AG20443 (cell line): ENCODE results near the gene PPP1R14C.
"Not testable (repeated sequence)": the region's sequence is repeated elsewhere in the genome, so short reads cannot be mapped to it uniquely, and the experiment has no call there.

Experiments
- DNase-seq: peaks from one replicate; pipeline ENCODE4 v3.0.0; 2012; ENCODE audit warnings: low spot score, mixed read lengths

The PPP1R14C gene

GRCh38 chr6:150220634-150221551 lies 78.0 kb downstream of the PPP1R14C start:
- DNase-seq: no peak

DNA sequence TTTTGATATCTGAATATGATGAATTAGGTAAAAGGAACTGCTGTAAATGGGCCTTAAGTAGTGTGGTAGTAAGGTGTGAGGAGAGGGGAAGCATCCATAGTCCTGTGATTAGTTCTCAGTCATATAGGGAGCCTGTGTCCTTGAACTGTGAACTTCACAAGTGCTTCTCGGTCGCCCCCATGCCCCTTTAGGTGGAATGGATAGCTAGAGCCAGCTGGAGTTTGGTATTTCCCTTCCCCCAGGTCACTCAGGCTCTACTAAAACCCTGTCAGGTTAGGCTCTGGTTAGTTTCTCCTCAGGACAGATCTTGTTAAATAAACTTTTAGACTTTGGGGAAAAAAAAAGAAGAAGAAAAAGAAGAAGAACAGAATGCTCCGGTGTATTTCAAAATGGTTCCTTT lies 82.0 kb downstream of the PPP1R14C start:
- no peak for DNase-seq

DNA sequence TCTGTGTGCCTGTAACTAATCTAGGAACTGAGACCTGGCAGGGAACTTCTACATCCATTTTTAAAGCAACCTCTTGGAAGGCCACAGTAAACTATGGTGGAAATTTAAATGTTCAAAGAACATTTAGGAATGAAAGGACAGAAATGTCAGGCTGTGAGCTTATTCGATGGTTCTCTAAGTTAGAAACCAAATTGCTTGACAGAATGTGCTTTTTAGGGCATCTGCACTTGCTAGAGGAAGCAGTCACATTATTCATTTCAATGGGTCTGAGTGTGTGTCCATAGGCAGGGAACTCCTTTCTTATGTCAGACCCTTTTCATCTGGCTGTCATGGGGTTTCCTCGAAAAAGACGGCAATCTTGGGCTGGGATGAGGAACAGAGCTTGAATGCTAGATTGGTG lies 84.4 kb downstream of the PPP1R14C start:
- no peak for DNase-seq

DNA sequence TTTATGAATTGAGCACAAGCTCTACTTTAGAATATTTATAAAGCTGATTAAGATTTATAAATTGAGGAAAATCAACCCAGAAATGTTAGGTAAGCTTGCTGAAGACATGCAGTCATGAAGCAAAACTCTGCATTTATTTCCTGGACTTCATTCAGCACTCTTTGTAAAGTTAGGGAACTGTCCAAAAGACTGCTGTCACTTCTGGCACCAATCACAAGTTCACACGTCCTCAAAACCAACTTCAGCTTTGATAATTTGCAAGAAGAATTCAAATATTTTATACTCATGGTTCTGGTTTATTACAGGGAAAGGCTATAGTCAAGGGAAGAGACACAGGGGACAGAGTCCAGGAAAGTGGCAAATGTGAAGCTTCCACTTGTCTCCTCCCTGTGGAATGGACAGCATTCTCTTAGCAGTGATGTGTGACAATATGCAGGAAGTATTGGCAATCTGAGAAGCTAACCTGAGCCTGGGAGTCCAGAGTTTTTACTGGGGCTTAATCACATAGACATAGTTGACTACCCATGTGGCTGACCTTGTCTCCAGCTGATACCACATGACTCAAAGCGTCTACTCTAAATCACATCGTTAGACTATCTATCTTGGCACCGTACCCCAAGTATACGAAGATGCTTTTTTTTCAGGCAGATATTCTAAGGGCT lies 85.4 kb downstream of the PPP1R14C start:
- no peak for DNase-seq

DNA sequence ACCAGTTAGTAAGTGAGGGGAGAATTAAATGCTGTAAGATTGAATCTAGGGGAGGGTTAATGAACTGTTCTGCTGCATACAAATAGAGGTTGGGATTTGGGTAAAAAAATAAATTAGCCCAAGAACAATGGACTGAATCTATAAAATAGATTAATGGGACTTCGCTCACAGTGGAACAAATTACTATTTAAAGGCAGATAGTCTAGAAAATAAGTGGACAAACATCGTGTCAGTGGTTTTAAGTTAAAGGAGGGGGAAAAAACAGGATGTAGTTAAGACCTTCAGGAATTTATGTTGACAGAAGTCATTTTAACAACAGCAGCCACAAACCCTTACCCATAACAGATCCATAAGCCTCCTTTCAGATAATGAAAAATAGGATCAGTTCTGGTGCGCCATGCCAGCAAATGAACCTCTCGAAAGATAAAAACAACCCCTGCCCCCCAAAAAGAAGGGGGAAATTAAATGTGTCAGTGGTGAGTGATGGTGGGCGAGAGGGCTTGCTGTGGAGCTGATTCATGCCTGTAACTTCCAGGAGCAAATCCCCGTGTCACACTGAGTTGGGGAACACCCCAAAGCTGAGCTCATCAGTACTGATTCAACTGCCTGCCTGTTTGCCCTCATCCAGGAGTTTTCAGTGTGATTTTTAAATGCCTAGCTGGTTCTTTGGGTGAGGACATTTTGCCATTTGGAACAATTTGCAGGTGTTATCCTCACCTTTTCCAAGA lies 86.8 kb downstream of the PPP1R14C start:
- peak; percentile 71 for DNase-seq

DNA sequence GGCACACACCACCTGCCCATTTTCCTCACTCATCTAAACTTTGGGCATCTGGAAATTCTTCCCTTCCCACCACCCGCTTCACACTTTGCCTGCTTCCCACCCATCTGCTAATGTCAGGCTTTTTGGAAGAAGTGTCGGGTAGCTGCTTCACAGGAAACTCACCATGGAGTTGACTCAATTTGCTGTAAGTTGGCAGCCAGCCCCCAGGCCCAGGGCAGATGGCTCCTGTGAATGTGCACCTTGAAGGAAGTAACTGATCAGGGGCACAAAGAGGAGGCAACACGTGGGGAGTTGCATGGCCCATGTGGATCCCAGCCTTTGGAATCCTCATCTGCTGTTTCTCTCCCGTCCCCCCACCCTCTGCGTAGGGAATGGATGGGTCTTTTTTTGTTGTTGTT lies 87.3 kb downstream of the PPP1R14C start:
- DNase-seq: no peak

- DNase-seq: no peak
These were observed 88.1 kb downstream of the PPP1R14C start for GRCh38 chr6:150230832-150231524.

GRCh38 chr6:150231525-150231850 lies 88.6 kb downstream of the PPP1R14C start:
- DNase-seq: peak; percentile 45

GRCh38 chr6:150233843-150234269 lies 91.0 kb downstream of the PPP1R14C start:
- DNase-seq: no peak

DNA sequence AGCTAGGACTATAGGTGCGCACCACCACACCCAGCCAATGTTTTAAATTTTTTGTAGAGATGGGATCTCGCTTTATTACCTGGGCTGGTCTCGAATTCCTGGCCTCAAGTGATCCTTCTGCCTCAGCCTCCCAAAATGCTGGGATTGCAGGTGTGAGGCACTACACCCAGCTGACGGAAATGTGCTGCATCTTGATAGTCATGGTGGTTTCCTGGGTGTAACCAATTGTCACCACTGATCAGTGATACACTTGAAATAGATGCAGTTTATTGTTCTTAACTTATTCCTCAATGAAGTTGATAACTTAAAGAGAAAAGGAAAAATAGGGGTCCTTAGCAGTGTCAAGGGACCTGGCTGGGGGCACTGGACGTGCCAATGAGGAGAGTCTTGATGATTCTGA lies 92.4 kb downstream of the PPP1R14C start:
- no peak for DNase-seq

- no peak for DNase-seq
These were observed 93.3 kb downstream of the PPP1R14C start for GRCh38 chr6:150236114-150236513.

DNA sequence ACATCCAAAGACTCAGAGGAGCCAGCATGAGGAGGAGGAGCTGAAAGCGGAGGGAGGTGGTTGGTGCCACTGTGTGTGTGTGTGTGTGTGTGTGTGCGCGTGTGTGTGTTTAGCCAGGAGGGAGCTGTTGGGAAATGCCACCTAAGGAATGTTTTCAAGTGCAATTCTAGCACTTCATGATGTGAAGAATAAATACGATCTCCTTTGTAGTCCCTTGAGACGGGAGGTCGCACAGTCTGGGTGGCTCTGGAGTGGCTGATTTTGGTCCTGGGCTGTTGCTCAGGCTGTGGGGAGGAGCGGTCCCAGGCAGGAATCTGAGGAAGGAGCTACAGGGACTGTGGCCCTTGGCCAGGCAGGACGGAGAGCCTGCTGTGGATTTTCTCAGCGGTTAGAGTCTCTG lies 93.7 kb downstream of the PPP1R14C start:
- no peak for DNase-seq

- DNase-seq: no peak
These were observed 94.8 kb downstream of the PPP1R14C start for GRCh38 chr6:150237626-150238025.

- peak; percentile 33 for DNase-seq
These were observed 95.5 kb downstream of the PPP1R14C start for GRCh38 chr6:150238336-150238741.

DNA sequence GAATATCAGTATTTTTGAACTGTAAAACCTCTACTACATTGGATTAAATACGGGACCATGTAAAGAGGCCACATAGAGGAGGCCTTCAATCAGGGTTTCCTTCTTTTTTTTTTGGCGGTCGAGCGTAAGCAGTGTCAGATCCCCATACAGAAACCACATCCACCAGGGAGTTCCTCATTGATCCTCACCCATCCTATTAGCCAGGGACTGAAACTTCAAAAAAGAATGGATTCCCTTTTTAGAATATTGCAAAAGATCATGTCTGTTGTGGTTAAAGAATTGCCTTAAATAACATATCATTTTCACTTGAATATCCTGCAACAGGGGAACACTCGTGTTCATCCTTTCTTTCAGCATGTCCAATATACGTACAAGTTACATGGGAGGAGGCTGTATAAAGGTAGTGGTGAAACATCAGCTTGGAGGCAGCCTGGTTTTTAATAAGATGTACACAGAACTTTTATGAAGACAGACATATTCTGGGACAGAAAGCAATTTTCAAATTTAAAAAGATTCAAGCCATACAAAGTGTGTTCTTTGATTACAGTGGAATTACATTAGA lies 96.1 kb downstream of the PPP1R14C start:
- DNase-seq: no peak

- not testable (repeated sequence) for DNase-seq
These were observed 98.9 kb downstream of the PPP1R14C start for GRCh38 chr6:150241756-150242155.

DNA sequence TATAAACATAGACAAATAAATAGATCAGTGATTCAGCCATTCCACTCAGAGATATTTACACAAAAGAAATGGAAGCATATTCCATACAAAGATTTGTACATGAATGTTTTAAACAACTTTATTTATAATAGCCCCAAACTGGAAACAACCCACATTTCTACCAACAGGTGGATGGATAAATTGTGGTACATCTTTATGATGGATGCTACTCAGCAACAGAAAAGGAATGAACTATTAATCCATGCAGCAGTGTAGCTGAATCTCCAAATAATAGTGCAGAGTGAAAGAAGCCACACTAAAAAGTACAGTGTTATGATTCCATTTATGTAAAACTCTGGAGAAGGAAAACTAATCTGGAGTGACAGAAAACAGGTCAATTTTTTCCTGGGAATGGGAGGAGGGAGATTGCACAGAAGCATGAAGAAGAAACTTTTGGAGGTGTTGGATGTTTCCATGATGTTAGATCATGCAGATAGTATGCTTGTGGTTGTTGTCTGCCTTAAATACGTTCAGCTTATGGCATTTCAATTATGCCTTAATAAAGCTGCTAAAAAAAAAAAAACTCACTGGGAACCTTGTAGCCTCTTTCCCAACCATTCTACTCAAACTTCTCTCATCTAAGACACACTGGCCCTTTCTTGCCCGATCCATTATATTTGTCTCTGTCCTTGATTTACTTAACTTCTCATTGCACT lies 100.9 kb downstream of the PPP1R14C start:
- DNase-seq: peak; percentile 57

- peak; percentile 22 for DNase-seq
These were observed 102.5 kb downstream of the PPP1R14C start for GRCh38 chr6:150245148-150245935.

- no peak for DNase-seq
These were observed 105.0 kb downstream of the PPP1R14C start for GRCh38 chr6:150247803-150248202.

GRCh38 chr6:150248300-150248699 lies 105.5 kb downstream of the PPP1R14C start:
- no peak for DNase-seq
